GM19238 (cell line): ENCODE results near the gene SPATA32.
A peak's percentile ranks its signal among the peaks of the same experiment; 100 is the strongest.

Experiments
- DNase-seq: peaks from one replicate; pipeline ENCODE4 v3.0.0; 2011; ENCODE audit warnings: low spot score; ENCODE audit not compliant: insufficient read length

Gene SPATA32

GRCh38 chr17:45247429-45248131, 14.3 kb downstream of the SPATA32 start:
- DNase-seq: peak; percentile 99

- DNase-seq: no peak
Measured at GRCh38 chr17:45246861-45247428, 14.9 kb downstream of the SPATA32 start.

GRCh38 chr17:45246338-45246737, 15.6 kb downstream of the SPATA32 start:
- DNase-seq: no peak

GRCh38 chr17:45244725-45245656, 16.9 kb downstream of the SPATA32 start:
- no peak for DNase-seq

GRCh38 chr17:45243750-45244149, 18.1 kb downstream of the SPATA32 start:
- no peak for DNase-seq

- DNase-seq: no peak
Measured at GRCh38 chr17:45242029-45242414, 19.9 kb downstream of the SPATA32 start.

- no peak for DNase-seq
Measured at GRCh38 chr17:45241328-45242028, 20.4 kb downstream of the SPATA32 start.

- DNase-seq: no peak
Measured at GRCh38 chr17:45240905-45241327, 21.0 kb downstream of the SPATA32 start.

GRCh38 chr17:45238155-45238774, 23.6 kb downstream of the SPATA32 start:
- DNase-seq: no peak

- no peak for DNase-seq
Measured at GRCh38 chr17:45237686-45238085, 24.2 kb downstream of the SPATA32 start.

- no peak for DNase-seq
Measured at GRCh38 chr17:45236282-45236606, 25.6 kb downstream of the SPATA32 start.

- peak; percentile 77 for DNase-seq
Measured at GRCh38 chr17:45235416-45236281, 26.2 kb downstream of the SPATA32 start.

GRCh38 chr17:45234641-45235415, 27.1 kb downstream of the SPATA32 start:
- DNase-seq: peak; percentile 66

GRCh38 chr17:45233423-45233924, 28.4 kb downstream of the SPATA32 start:
- no peak for DNase-seq

- DNase-seq: no peak
Measured at GRCh38 chr17:45232514-45233422, 29.1 kb downstream of the SPATA32 start.

- DNase-seq: no peak
Measured at GRCh38 chr17:45231481-45232116, 30.3 kb downstream of the SPATA32 start.

- DNase-seq: no peak
Measured at GRCh38 chr17:45230787-45231480, 31.0 kb downstream of the SPATA32 start.
